Activated T-cell treated with anti-CD3 and anti-CD28 coated beads, Interleukin-2, amount 50 U/mL, for 72 hours (primary cell): ENCODE results near the gene NLGN1. TPM values are rescaled to one million over a fixed set of nuclear protein-coding genes. Genes with fewer than 3 reads are reported as not detected.

Experiments used
- ATAC-seq, 2 donors: fragments of 150-1000 bp; cut with Tn5 transposase; replicated peaks in 1 of 2; 2 replicates each; pipeline ENCODE4 v1.10.0; 2021; ENCODE audit warnings: moderate library complexity in 2 of 2, mild to moderate bottlenecking in 1 of 2
- DNase-seq, 2 donors: peaks; one replicate each; pipeline ENCODE4 v3.0.0; 2021 to 2022; ENCODE audit warnings: mixed read lengths in 1 of 2
- H3K27ac Mint-ChIP-seq: one replicate; pipeline ENCODE4 v1.8.0; 2022; ENCODE audit warnings: mild to moderate bottlenecking, moderate library complexity, mixed read lengths
- H3K27me3 Mint-ChIP-seq: one replicate; pipeline ENCODE4 v1.8.0; 2022; ENCODE audit warnings: low read depth, mixed read lengths
- H3K36me3 Mint-ChIP-seq, 2 donors: one replicate each; pipeline ENCODE4 v1.8.0; 2022; ENCODE audit warnings: mixed read lengths in 2 of 2, mild to moderate bottlenecking in 1 of 2; ENCODE audit not compliant: insufficient read depth in 2 of 2
- H3K4me1 Mint-ChIP-seq: one replicate; pipeline ENCODE4 v1.8.0; 2022; ENCODE audit warnings: low read depth, mixed read lengths
- H3K4me3 Mint-ChIP-seq, 2 donors: one replicate each; pipeline ENCODE4 v1.8.0; 2022; ENCODE audit warnings: mild to moderate bottlenecking in 2 of 2, mixed read lengths in 2 of 2, moderate library complexity in 2 of 2
- H3K9me3 Mint-ChIP-seq, 2 donors: one replicate each; pipeline ENCODE4 v1.8.0; 2022; ENCODE audit warnings: mixed read lengths in 2 of 2
- total RNA-seq, 2 donors: library from RNA; stranded (reverse); gene quantifications; one replicate each; pipeline ENCODE4 v1.2.3, GENCODE V29; 2022

The NLGN1 gene
- total RNA-seq, 2 donors from 2014 or later = not detected

DNA sequence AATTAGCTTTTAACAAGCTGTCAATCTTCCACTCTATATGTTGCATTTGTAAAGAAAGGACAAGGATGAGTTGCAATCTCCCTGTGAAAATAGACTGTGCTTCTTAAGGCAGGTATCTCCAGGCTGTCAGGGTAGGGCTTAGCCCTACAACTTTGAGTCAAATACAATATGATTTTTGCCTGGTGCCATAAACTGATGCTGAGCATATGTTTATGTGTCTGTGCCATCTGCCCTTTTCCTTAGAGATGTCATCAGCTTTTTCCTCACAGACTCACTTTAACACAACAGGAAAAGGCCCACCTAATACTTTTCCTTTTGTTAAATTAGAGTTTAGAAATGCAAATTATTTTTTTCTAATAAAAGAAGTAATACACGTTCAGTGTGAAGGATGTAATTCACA is 548.3 kb downstream of the NLGN1 start:
- no peak overlapping the region for H3K27ac Mint-ChIP-seq
- H3K4me3 Mint-ChIP-seq = no peak overlapping the region
- no peaks in the 10 kb centered on the region for H3K36me3 Mint-ChIP-seq
- H3K9me3 Mint-ChIP-seq = no peaks in the 10 kb centered on the region
- DNase-seq = no peak
- no peaks in the 10 kb centered on the region for H3K4me1 Mint-ChIP-seq
- no peaks in the 10 kb centered on the region for H3K27me3 Mint-ChIP-seq
- ATAC-seq = no peak

DNA sequence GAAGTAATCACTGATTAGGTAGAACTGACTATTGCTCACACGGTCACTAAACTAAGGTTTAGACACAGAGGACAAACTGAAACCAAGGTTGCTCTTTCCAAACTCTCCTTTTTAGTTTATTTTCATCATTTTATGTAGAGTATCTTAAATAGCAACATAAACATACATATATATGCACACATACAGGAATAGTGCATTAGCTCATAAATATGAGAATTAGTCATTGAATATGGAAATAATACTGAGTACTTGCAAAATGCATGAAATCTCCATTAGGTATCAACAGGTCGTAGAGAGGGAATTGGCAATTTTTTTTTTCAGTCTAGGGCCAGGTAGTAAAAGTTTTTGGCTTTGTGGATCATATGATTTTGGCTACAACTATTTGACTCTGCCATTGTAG is 557.1 kb downstream of the NLGN1 start:
- Mint-ChIP-seq H3K27me3 (no peaks in the 10 kb centered on the region), H3K36me3 (no peaks in the 10 kb centered on the region), H3K4me3 (no peak overlapping the region), H3K27ac (no peak overlapping the region), H3K4me1 (no peaks in the 10 kb centered on the region), H3K9me3 (no peaks in the 10 kb centered on the region)
- ATAC-seq (no peak), DNase-seq (no peak)

DNA sequence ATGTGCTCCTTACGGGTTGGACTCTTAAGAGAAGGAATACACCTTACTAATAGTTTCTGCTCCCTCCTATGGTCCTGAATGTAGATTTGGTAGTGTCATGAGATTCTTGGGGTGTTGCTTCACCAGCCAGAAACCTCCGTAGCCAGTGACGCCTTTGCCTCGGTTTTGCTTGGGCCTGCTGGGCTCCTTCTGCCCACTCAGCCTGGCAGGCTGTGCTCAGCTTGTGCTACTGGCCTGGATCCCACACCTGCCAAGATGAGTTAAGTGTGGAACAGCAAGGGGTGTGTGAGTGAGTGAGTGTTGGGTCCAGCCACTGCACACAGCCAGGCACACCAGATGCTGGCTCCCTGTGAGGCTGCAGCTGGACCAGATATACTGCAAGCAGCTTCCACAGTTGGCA is 560.1 kb downstream of the NLGN1 start:
- no peaks in the 10 kb centered on the region for H3K9me3 Mint-ChIP-seq
- no peaks in the 10 kb centered on the region for H3K27me3 Mint-ChIP-seq
- H3K36me3 Mint-ChIP-seq = no peaks in the 10 kb centered on the region
- DNase-seq (no peak), ATAC-seq (no peak)
- no peaks in the 10 kb centered on the region for H3K4me1 Mint-ChIP-seq
- no peak overlapping the region for H3K27ac Mint-ChIP-seq
- H3K4me3 Mint-ChIP-seq = no peak overlapping the region

DNA sequence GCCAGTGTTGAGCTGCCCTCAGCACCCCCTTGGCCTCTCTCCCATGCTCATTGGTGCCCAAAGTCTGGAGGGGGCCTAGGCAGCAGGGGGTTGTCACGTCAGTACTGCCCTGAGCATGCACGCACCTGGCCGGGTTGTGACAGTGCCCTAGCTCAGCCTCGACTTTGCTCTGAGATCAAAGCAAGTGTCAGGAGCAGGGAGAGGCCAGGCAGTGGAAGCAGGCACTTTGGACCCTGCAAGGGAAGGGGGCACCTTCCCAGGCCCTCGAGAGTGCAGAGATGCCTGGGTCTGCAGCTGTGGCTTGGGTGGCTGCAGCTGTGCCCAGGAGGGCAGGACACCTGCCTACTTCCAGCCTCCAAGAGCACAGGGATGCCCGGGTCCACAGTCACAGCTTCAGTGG is 561.3 kb downstream of the NLGN1 start:
- ATAC-seq (no peak), DNase-seq (no peak)
- Mint-ChIP-seq H3K27me3 (no peaks in the 10 kb centered on the region), H3K4me3 (no peak overlapping the region), H3K4me1 (no peaks in the 10 kb centered on the region), H3K36me3 (no peaks in the 10 kb centered on the region), H3K9me3 (no peaks in the 10 kb centered on the region), H3K27ac (no peak overlapping the region)

DNA sequence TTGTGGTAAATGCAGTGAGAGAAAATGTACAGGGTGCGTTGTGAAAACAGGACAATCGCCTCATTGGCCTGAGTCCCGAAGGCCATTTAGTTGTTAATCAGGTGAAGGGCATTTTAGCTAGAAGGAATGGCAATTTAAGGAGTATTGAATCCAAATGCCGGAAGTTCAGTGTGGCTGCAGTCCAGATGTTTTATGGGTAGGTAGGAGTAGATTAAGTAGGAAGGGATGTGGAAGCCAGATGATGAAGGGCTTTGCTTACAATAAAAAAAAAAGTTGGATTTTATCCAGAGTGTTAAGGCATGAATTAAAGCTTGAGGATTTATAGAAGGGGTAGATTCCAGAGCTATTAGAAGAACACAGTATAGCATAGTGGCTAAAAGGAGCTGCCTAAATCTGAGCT is 572.7 kb downstream of the NLGN1 start:
- Mint-ChIP-seq H3K27ac (no peak overlapping the region), H3K9me3 (peaks cover 0 to 7% of the 10 kb centered on the region in 2 donors), H3K4me1 (no peaks in the 10 kb centered on the region), H3K36me3 (no peaks in the 10 kb centered on the region), H3K4me3 (no peak overlapping the region), H3K27me3 (no peaks in the 10 kb centered on the region)
- DNase-seq (no peak), ATAC-seq (no peak)

DNA sequence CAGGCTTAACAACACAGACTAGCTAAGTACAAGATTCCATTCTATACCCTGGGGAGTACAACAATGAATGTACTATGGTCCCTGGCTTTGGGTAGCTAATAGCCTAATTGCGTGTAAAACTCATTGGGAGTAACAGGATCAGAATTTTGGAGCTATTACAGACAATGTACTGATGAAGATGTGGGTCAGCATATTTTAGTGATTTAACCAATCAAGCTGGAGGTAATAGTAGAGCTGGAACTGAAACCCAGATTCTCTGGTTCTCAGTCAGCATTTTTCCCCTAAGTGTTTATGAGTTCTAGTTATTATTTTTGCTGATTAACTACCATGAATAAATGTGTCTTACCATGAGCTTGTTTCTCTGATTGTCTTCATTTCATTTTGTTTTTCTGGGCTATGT is 578.7 kb downstream of the NLGN1 start:
- DNase-seq (no peak), ATAC-seq (no peak)
- no peaks in the 10 kb centered on the region for H3K27me3 Mint-ChIP-seq
- H3K4me1 Mint-ChIP-seq = no peaks in the 10 kb centered on the region
- H3K9me3 Mint-ChIP-seq = peaks cover 0 to 3% of the 10 kb centered on the region in 2 donors
- no peaks in the 10 kb centered on the region for H3K36me3 Mint-ChIP-seq
- no peak overlapping the region for H3K27ac Mint-ChIP-seq
- H3K4me3 Mint-ChIP-seq = no peak overlapping the region

DNA sequence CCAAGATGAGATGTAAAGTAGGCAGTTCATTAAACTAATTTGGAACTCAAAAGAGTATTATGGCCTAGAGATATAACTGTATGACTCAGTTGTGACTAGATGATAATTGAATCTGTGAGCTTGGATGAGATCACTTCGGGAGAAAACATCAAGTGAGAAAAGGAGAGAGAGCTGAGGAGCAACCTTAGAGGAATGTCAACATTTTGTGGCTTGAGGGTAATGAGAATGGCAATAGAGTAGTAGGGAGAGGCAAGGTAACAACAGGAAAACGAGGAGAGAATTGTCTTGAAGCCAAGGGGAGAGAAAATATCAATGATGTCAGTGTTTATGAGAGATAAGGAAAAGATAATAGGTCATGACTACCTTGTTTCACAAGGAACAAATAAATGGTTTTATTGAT is 580.2 kb downstream of the NLGN1 start:
- H3K4me1 Mint-ChIP-seq = no peaks in the 10 kb centered on the region
- H3K4me3 Mint-ChIP-seq = no peak overlapping the region
- H3K27me3 Mint-ChIP-seq = no peaks in the 10 kb centered on the region

DNA sequence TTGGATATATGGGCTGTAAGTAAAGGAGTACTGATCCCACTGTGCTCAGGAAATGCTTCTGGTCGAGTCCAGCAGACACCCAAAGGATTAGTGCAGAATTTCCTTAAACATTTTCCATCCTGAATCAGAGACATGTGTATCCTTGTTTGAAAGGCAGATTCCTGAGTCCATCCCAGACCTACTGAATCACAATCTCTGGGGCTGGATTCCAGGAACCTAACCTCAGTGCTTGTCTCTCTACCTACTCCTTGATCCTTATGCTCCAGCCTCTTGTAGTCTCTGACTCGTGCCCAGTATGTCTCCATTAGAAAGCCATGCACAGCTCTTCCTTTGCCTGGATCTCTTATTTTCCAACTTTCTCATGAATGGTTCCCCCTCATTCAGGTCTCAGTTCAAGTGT is 585.8 kb downstream of the NLGN1 start:
- H3K4me1 Mint-ChIP-seq = no peaks in the 10 kb centered on the region
- H3K36me3 Mint-ChIP-seq = no peaks in the 10 kb centered on the region
- no peaks in the 10 kb centered on the region for H3K27me3 Mint-ChIP-seq
- peaks cover 2% of the 10 kb centered on the region in 2 donors for H3K9me3 Mint-ChIP-seq
- H3K27ac Mint-ChIP-seq = no peak overlapping the region
- no peak overlapping the region for H3K4me3 Mint-ChIP-seq
- ATAC-seq (no peak), DNase-seq (no peak)

More for the DNA sequence above, 580.2 kb downstream of the NLGN1 start:
- ATAC-seq = no peak
- Mint-ChIP-seq H3K36me3 (no peaks in the 10 kb centered on the region), H3K9me3 (no peaks in the 10 kb centered on the region), H3K27ac (no peak overlapping the region)
- no peak for DNase-seq

DNA sequence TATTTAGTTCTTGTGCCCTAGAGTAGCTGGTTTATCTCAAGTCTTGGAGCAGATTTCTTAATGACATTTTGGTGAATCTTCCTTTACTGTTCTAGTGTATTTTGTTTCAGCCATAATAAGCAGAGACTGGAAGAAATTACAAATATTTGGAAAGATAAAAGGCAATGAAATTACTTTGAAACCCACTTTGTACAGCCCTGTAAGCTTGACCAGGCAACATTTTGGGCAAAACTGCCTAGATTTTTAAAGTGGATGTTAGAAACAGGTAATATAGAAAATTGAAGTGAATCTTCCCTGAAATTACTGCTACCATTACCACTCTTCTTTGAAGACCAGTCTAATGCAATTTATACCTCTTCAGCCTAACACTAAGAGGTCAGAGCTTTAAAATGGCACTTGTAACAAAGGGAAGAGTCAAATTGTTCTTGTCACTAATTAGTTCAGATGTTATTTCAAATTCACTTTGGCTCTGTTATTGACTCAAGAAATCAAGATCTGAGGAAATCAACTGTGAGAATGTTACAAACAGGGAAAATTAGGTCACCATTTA is 589.4 kb downstream of the NLGN1 start:
- ATAC-seq (no peak), DNase-seq (no peak)
- Mint-ChIP-seq H3K27me3 (no peaks in the 10 kb centered on the region), H3K9me3 (peaks cover 2% of the 10 kb centered on the region in 2 donors), H3K27ac (no peak overlapping the region), H3K36me3 (no peaks in the 10 kb centered on the region), H3K4me3 (no peak overlapping the region), H3K4me1 (no peaks in the 10 kb centered on the region)

DNA sequence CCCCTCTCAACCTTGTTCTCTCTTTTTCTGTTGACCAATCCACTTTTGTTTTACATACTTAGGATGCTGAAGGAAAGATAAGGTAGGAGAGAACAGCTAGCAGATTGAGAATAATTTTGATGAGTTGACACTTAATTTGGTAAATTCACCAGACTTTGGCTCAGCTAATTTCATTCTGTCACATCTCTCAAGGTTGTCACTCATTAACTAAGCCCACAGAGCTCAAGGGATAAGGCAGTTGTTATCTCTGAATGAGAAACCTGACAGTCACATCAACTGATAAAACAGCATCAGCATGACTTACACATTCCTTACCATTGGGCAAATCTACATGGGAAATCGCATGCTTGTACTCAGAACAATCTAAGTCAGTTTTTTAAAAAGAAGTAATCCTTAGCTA is 591.4 kb downstream of the NLGN1 start:
- DNase-seq = no peak
- H3K9me3 Mint-ChIP-seq = peaks cover 0 to 2% of the 10 kb centered on the region in 2 donors
- H3K27ac Mint-ChIP-seq = no peak overlapping the region
- no peak overlapping the region for H3K4me3 Mint-ChIP-seq
- H3K36me3 Mint-ChIP-seq = no peaks in the 10 kb centered on the region
- no peak for ATAC-seq
- H3K27me3 Mint-ChIP-seq = no peaks in the 10 kb centered on the region
- H3K4me1 Mint-ChIP-seq = no peaks in the 10 kb centered on the region

DNA sequence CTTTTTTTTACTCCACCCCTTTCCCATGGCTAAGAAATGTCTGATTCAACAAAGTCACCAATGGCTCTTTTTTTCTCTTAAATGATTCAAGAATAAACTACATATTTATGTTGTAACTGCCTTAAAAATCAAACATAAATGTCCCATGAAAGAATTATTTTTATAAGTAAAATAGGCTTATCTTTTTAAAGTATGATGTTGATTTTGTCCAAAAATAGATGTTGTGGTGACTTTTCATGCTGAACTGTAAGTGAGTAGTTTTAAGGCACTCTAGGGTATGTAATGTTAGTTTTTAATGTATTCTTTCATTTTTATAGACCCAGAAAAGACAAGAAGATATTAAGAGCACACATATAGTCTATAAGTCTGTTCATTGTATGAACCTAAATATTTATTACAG is 594.9 kb downstream of the NLGN1 start:
- no peak for DNase-seq

DNA sequence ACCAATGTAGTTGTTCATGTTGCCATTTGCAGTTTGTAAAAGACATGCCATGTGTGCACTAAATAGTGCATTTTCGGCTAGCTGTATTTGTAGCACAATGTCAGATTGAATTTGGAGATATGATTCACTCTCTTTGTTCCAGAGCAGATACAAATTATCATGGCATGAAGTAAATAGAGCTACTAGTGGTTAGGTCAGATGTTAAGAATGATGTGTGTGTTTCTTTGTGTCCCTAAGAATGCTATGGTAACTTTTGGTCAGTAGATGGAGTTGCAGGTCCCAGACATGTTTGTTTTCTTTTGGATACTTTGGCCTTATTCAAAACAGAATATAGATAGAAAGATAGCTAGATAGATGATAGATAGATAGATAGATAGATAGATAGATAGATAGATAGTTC is 595.8 kb downstream of the NLGN1 start:
- Mint-ChIP-seq H3K4me1 (no peaks in the 10 kb centered on the region), H3K27me3 (no peaks in the 10 kb centered on the region), H3K36me3 (no peaks in the 10 kb centered on the region), H3K27ac (no peak overlapping the region), H3K9me3 (no peaks in the 10 kb centered on the region), H3K4me3 (no peak overlapping the region)
- ATAC-seq = no peak
- no peak for DNase-seq

More for the DNA sequence above, 594.9 kb downstream of the NLGN1 start:
- Mint-ChIP-seq H3K4me3 (no peak overlapping the region), H3K27ac (no peak overlapping the region), H3K36me3 (no peaks in the 10 kb centered on the region), H3K9me3 (no peaks in the 10 kb centered on the region), H3K4me1 (no peaks in the 10 kb centered on the region), H3K27me3 (no peaks in the 10 kb centered on the region)
- no peak for ATAC-seq

DNA sequence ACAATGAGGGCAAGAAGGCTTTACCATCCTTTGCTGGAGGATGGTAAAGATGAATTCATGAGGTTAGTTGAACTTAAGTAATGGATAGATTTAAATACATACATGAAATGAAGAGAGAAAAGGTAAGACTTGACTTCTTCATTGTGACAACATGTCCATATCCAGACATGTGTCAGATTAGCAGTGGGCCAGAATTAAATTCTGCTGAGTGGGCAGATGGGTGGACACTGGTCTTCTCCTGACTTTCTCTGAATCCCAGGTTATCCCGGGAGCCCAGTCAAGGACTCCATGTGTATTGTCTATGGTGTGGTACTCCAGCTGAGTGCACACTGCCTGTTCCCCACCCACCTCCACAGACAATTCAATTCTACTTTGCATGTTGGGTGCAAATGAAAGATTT is 603.1 kb downstream of the NLGN1 start:
- Mint-ChIP-seq H3K4me3 (no peak overlapping the region), H3K27ac (no peak overlapping the region), H3K36me3 (no peaks in the 10 kb centered on the region), H3K27me3 (no peaks in the 10 kb centered on the region), H3K9me3 (no peaks in the 10 kb centered on the region), H3K4me1 (no peaks in the 10 kb centered on the region)
- no peak for ATAC-seq
- no peak for DNase-seq

DNA sequence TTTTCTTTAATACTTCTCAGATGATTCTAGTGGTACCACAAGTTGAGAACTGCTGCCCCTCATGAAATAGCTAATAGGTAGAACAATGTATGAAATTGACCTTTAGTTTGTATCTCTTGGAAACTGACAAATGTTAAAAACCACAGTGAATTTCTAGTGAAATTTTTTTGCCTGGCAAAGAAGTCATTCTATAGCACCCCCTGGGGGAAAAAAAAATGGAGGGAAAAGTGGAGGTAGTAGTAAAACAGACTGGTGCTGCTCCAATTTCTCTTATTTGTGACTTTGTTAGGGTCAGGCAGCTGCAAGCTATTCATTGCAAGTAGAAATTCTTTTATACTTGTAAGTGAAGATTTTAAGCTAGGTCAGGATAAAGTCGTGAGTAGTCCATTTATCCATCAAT is 605.0 kb downstream of the NLGN1 start:
- H3K36me3 Mint-ChIP-seq = no peaks in the 10 kb centered on the region
- no peaks in the 10 kb centered on the region for H3K4me1 Mint-ChIP-seq

More for the DNA sequence above, 605.0 kb downstream of the NLGN1 start:
- ATAC-seq = no peak
- H3K9me3 Mint-ChIP-seq = no peaks in the 10 kb centered on the region
- H3K27ac Mint-ChIP-seq = no peak overlapping the region
- no peaks in the 10 kb centered on the region for H3K27me3 Mint-ChIP-seq
- DNase-seq = no peak
- H3K4me3 Mint-ChIP-seq = no peak overlapping the region
